ENCODE measurements around the gene MS4A4A. TPM values are rescaled to one million over a fixed set of nuclear protein-coding genes. Genes with fewer than 3 reads are reported as not detected.

MS4A4A gene
- total RNA-seq, 1 experiment from 2014 or later: not detected

- H3K27me3 ChIP-seq (replicated peaks; ENCODE audit: control insufficient read depth, insufficient read depth, low read length): no peaks in the 10 kb centered on the region
- H3K9me3 ChIP-seq: no peaks in the 10 kb centered on the region
- Mint-ChIP-seq H3K9me3 (ENCODE audit: unreplicated experiment) (peaks cover 19% of the 10 kb centered on the region), H3K27ac (ENCODE audit: unreplicated experiment) (no peak overlapping the region), H3K36me3 (ENCODE audit: insufficient read depth, unreplicated experiment) (no peaks in the 10 kb centered on the region), H3K4me1 (ENCODE audit: low read depth, unreplicated experiment) (peaks cover 10% of the 10 kb centered on the region), H3K4me3 (ENCODE audit: unreplicated experiment) (no peak overlapping the region), H3K27me3 (ENCODE audit: insufficient read depth, unreplicated experiment) (no peaks in the 10 kb centered on the region)
- intact Hi-C loops (cut with micrococcal nuclease; ENCODE audit: unreplicated experiment): loop anchor here (5.0 kb wide), 1 partner anchor 267 kb away; no protein-coding TSS in a partner anchor
- H3K4me3 ChIP-seq (ENCODE audit: low read depth, low read length): no peak overlapping the region
- peaks cover 10% of the 10 kb centered on the region for H3K4me1 ChIP-seq
- no peak for TF ChIP-seq CTCF (IDR thresholded peaks at IDR 0.05; ENCODE audit: insufficient read depth in 1 of 2, low read depth in 1 of 2, low read length in 1 of 2, severe bottlenecking in 1 of 2, unreplicated experiment in 1 of 2)
- BruUV-seq (replicated peaks): no TSS peak
- ChIA-PET POLR2A (no interaction called here), CTCF (no interaction called here)
- H3K36me3 ChIP-seq (ENCODE audit: control insufficient read depth, insufficient read depth, low read length): no peaks in the 10 kb centered on the region
- DNase-seq: no peak
Measured at GRCh38 chr11:60349990-60350389, 69.5 kb downstream of the MS4A4A start.

- ChIA-PET POLR2A (no interaction called here), CTCF (no interaction called here)
- Mint-ChIP-seq H3K4me1 (ENCODE audit: low read depth, unreplicated experiment) (no peaks in the 10 kb centered on the region), H3K27ac (ENCODE audit: unreplicated experiment) (no peak overlapping the region), H3K4me3 (ENCODE audit: unreplicated experiment) (no peak overlapping the region), H3K9me3 (ENCODE audit: unreplicated experiment) (peaks cover 32% of the 10 kb centered on the region), H3K27me3 (ENCODE audit: insufficient read depth, unreplicated experiment) (no peaks in the 10 kb centered on the region), H3K36me3 (ENCODE audit: insufficient read depth, unreplicated experiment) (no peaks in the 10 kb centered on the region)
- intact Hi-C loops (cut with micrococcal nuclease; ENCODE audit: unreplicated experiment): no loop called here
- Histone ChIP-seq H3K36me3 (ENCODE audit: control insufficient read depth, insufficient read depth, low read length) (no peaks in the 10 kb centered on the region), H3K4me3 (ENCODE audit: low read depth, low read length) (no peak overlapping the region), H3K4me1 (no peaks in the 10 kb centered on the region), H3K27me3 (replicated peaks; ENCODE audit: control insufficient read depth, insufficient read depth, low read length) (no peaks in the 10 kb centered on the region), H3K9me3 (peaks cover 11% of the 10 kb centered on the region)
- DNase-seq: no peak
- TF ChIP-seq CTCF (IDR thresholded peaks at IDR 0.05; ENCODE audit: insufficient read depth in 1 of 2, low read depth in 1 of 2, low read length in 1 of 2, severe bottlenecking in 1 of 2, unreplicated experiment in 1 of 2): no peak
- BruUV-seq (replicated peaks): no TSS peak
Measured at GRCh38 chr11:60357771-60358170, 77.3 kb downstream of the MS4A4A start.

Other genes starting within 250 kb of the MS4A4A start
- gene OOSP2, start 240.3 kb upstream of the MS4A4A start, total RNA-seq (2022): not detected in 2 replicates
- gene MS4A3, start 224.0 kb upstream of the MS4A4A start, total RNA-seq (2022): not detected in 2 replicates
- not detected in 2 replicates for gene MS4A2, start 192.0 kb upstream of the MS4A4A start, total RNA-seq (2022)
- not detected in 2 replicates for gene MS4A6A, start 97.6 kb upstream of the MS4A4A start, total RNA-seq (2022)
- gene MS4A4E, start 37.5 kb upstream of the MS4A4A start, total RNA-seq (2022): not detected in 2 replicates
- gene MS4A6E, start 46.6 kb downstream of the MS4A4A start, total RNA-seq (2022): not detected in 2 replicates
- gene MS4A7, start 97.9 kb downstream of the MS4A4A start, total RNA-seq (2022): not detected in 2 replicates
- not detected in 2 replicates for gene MS4A14, start 115.8 kb downstream of the MS4A4A start, total RNA-seq (2022)
- gene MS4A5, start 148.9 kb downstream of the MS4A4A start, total RNA-seq (2022): not detected in 2 replicates
- gene MS4A1, start 175.2 kb downstream of the MS4A4A start, total RNA-seq (2022): not detected in 2 replicates
- gene MS4A12, start 212.1 kb downstream of the MS4A4A start, total RNA-seq (2022): not detected in 2 replicates
- not detected in 2 replicates for gene MS4A13, start 234.7 kb downstream of the MS4A4A start, total RNA-seq (2022)

All from Caco-2 (cell line).